ENCODE data around the gene NFIB.

DNA sequence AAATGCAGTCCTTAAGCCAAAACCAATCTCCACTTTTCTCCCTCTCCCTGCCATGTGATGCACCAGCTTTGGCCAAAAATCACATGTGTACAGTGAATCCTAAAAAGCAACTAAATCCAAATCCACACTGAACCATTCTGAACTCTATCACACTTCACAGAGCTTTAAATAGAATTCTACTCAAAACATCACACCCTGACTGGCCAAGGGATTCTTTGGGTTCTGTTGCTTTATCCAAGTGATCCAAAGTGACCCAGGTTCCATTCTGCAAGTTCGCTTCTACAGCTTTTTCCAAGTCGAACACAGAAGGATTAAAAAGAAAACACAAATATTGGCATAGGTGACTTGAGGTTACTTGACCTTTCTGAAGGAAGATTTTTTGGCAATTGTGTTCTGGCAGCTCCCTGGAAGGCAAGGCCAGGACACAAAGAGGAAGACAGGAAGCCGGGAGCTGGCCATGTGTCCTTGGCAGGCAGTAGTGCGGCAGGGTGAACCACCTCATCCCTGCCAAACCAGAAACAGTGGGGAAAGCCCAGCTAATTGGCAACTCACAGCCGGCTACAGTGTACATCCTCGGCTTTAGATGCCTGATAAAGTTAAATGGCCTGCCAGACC, 115.0 kb downstream of the NFIB start:
- TF ChIP-seq, protein P1, sequence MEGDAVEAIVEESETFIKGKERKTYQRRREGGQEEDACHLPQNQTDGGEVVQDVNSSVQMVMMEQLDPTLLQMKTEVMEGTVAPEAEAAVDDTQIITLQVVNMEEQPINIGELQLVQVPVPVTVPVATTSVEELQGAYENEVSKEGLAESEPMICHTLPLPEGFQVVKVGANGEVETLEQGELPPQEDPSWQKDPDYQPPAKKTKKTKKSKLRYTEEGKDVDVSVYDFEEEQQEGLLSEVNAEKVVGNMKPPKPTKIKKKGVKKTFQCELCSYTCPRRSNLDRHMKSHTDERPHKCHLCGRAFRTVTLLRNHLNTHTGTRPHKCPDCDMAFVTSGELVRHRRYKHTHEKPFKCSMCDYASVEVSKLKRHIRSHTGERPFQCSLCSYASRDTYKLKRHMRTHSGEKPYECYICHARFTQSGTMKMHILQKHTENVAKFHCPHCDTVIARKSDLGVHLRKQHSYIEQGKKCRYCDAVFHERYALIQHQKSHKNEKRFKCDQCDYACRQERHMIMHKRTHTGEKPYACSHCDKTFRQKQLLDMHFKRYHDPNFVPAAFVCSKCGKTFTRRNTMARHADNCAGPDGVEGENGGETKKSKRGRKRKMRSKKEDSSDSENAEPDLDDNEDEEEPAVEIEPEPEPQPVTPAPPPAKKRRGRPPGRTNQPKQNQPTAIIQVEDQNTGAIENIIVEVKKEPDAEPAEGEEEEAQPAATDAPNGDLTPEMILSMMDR (conservative IDR thresholded peaks at IDR 0.05 in 1 of 2, IDR thresholded peaks at IDR 0.05 in 1 of 2; ENCODE audit: extremely low read depth in 1 of 2, insufficient read depth in 1 of 2, low read depth in 1 of 2, low read length in 2 of 2) = no peak
- TF ChIP-seq EZH2 (IDR thresholded peaks at IDR 0.05; ENCODE audit: borderline replicate concordance, low read length) = no peak

Data from mammary epithelial cell (primary cell).